Activated T-cell treated with anti-CD3 and anti-CD28 coated beads, Interleukin-2, amount 50 U/mL, for 1 hour (primary cell): ENCODE results near the gene FAM3A.

Experiments used
- DNase-seq: peaks from one replicate; pipeline ENCODE4 v3.0.0-alpha.2; 2020

FAM3A gene

DNA sequence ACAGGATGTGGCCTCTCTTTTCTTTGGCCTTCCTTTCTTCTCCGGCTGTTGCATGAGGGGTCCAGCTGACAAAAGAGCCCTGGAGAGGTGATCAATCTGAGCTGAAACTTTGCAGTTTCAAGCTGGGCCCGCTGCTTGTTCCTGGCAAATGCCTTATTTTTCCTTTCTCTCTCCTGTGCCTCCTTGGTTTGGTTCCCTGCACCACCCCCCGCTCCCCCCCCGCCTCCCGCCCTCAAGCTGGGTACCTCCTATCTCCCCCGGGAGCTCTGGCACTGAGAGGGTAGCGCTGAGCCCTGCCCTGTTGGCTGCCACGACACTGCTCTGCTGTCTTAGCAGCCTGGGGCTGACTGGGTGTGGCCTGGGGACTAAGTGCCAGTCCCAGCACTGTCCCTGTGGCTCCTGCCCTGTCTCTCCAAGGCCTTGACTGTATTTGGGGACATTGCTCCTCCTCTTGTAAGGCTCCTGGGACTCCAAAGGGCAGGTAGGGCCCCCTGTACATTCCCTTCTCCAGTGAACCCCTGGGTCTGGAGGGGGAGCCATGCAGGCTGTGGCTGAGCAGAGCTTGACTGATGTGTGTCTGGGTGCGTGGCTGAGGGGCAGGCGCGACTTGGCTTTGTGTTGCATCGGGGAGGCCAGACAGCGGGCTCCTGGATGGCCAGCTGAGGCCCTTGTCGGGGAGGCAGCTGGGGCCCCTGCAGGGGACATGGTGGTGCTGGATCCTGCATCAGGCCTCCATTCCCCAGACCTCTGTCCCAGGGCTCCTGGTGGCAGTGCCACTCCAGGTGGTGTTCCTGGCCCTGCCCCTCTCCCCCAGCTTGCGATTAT lies 56.9 kb downstream of the FAM3A start:
- no peak for DNase-seq

- DNase-seq, result peak; percentile 78
Observed at GRCh38 chrX:154458116-154458953, 57.7 kb downstream of the FAM3A start, which contains the start of gene PLXNA3. Gene PLXNA3 (plus strand): TSS chrX:154458281. CDS start chrX:154460184, 1,903 bp downstream.

DNA sequence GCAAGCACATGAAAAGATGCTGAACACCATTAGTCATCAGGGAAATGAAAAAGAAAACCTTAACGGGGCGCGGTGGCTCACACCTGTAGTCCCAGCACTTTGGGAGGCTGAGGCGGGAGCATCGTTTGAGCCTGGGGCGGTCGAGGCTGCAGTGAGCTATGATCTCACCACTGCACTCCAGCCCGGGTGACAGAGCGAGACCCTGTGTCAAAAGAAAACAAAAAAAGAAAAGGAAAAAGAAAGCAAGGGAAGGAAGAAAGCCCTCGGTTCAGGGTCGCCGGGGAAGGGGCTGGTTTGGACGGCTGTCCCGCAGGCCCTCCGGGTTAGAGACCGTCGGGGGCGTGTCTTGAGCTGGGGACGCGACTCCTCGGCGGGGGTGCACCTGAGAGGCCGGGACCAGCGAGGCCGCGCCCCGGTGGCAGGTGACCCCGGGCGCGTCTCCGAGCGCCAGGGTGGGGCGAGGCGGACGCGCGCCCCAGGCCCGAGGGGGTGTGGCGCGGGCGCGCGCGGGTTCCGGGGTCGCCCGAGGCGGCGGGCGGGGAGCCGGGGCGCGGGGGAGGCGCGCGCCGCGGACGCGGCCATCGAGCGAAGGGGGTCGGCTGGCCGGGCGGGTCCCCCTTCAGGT lies 58.4 kb downstream of the FAM3A start:
- no peak for DNase-seq
